Stomach (tissue), 4 donors: ENCODE results near the gene NUP62.

Experiments
- CTCF ChIP-seq, 7 experiments: fragments of 450-650 bp in 4 of 7; fragments of 200-600 bp in 3 of 7; sonication (generic) in 3 of 7; IDR thresholded peaks; one replicate each; pipeline ENCODE4 v1.5.1; 2016 to 2019; ENCODE audit warnings: antibody characterized with exemption in 7 of 7, control low read depth in 2 of 7, mild to moderate bottlenecking in 1 of 7
- POLR2A ChIP-seq, 4 donors: fragments of 450-650 bp; IDR thresholded peaks; one replicate each; pipeline ENCODE4 v1.6.1; 2016; ENCODE audit warnings: antibody characterized with exemption in 4 of 4, control low read depth in 2 of 4, mild to moderate bottlenecking in 1 of 4, moderate library complexity in 1 of 4

GRCh38 chr19:49879243-49879963 is 49.9 kb downstream of the NUP62 start:
- TF ChIP-seq CTCF (IDR thresholded peaks at IDR 0.05) (no peak), POLR2A (IDR thresholded peaks at IDR 0.05) (no peak)
